Measurements from ENCODE around the gene EDNRA.

EDNRA gene

GRCh38 chr4:147532896-147533295 is 52.0 kb downstream of the EDNRA start:
- H4K8ac ChIP-seq (ENCODE audit: low read depth, low read length), result no peak overlapping the region
- H2BK120ac ChIP-seq (ENCODE audit: low read depth, low read length), result no peak overlapping the region
- H3K23ac ChIP-seq (ENCODE audit: low read depth, low read length, poor library complexity), result no peak overlapping the region
- no peaks in the 10 kb centered on the region for H3K36me3 ChIP-seq (replicated peaks in 1 of 2; ENCODE audit: control insufficient read depth in 2 of 2, insufficient read depth in 2 of 2, low read length in 2 of 2)
- H3K4me2 ChIP-seq (ENCODE audit: insufficient read depth, low read length, poor library complexity, severe bottlenecking), result no peak overlapping the region
- no peaks in the 10 kb centered on the region for H3K79me1 ChIP-seq (ENCODE audit: low read depth, low read length)
- H3K4me3 ChIP-seq (ENCODE audit: low read length in 2 of 2), result no peak overlapping the region
- H3K4me1 ChIP-seq (ENCODE audit: control insufficient read depth in 2 of 2, insufficient read depth in 1 of 2, low read depth in 1 of 2, low read length in 2 of 2), result no peaks in the 10 kb centered on the region
- no peak overlapping the region for H2BK5ac ChIP-seq (ENCODE audit: low read length)
- no peak overlapping the region for H2BK12ac ChIP-seq (ENCODE audit: low read length)
- no peak overlapping the region for H3K18ac ChIP-seq (ENCODE audit: low read length)
- no peak overlapping the region for H3K4ac ChIP-seq (ENCODE audit: low read length)
- H2BK15ac ChIP-seq (ENCODE audit: low read length), result no peak overlapping the region
- no peak overlapping the region for H3K27ac ChIP-seq (replicated peaks; ENCODE audit: low read length)
- H4K91ac ChIP-seq (ENCODE audit: low read depth, low read length, poor library complexity), result no peak overlapping the region
- H2AK5ac ChIP-seq (ENCODE audit: low read depth, low read length), result no peak overlapping the region
- H3K9me3 ChIP-seq (replicated peaks in 1 of 2; ENCODE audit: control insufficient read depth in 2 of 2, insufficient read depth in 1 of 2, low read depth in 1 of 2, low read length in 2 of 2), result no peaks in the 10 kb centered on the region
- no peaks in the 10 kb centered on the region for H3K27me3 ChIP-seq (ENCODE audit: control insufficient read depth in 3 of 3, insufficient read depth in 3 of 3, low read depth in 1 of 3, low read length in 3 of 3)
- no peak overlapping the region for H3K9ac ChIP-seq (ENCODE audit: low read depth, low read length, poor library complexity)
- DNase-seq (ENCODE audit: low spot score), result no peak
- H3K14ac ChIP-seq (ENCODE audit: low read length), result no peak overlapping the region
- H2AFZ ChIP-seq (ENCODE audit: low read length), result no peak overlapping the region
- no CpG with 5 or more reads among the region's 2 CpGs for WGBS, 2 donors (ENCODE audit: extremely low coverage in 2 of 2, insufficient read length in 2 of 2, insufficient replicate concordance in 1 of 2)

GRCh38 chr4:147533331-147533730 is 52.4 kb downstream of the EDNRA start:
- Histone ChIP-seq H3K9ac (ENCODE audit: low read depth, low read length, poor library complexity) (no peak overlapping the region), H2AK5ac (ENCODE audit: low read depth, low read length) (no peak overlapping the region), H3K4ac (ENCODE audit: low read length) (no peak overlapping the region), H2AFZ (ENCODE audit: low read length) (no peak overlapping the region), H3K36me3 (replicated peaks in 1 of 2; ENCODE audit: control insufficient read depth in 2 of 2, insufficient read depth in 2 of 2, low read length in 2 of 2) (no peaks in the 10 kb centered on the region), H3K4me2 (ENCODE audit: insufficient read depth, low read length, poor library complexity, severe bottlenecking) (no peak overlapping the region), H3K27ac (replicated peaks; ENCODE audit: low read length) (no peak overlapping the region), H3K14ac (ENCODE audit: low read length) (no peak overlapping the region), H2BK15ac (ENCODE audit: low read length) (no peak overlapping the region), H2BK120ac (ENCODE audit: low read depth, low read length) (no peak overlapping the region), H3K18ac (ENCODE audit: low read length) (no peak overlapping the region), H3K4me1 (ENCODE audit: control insufficient read depth in 2 of 2, insufficient read depth in 1 of 2, low read depth in 1 of 2, low read length in 2 of 2) (no peaks in the 10 kb centered on the region), H3K4me3 (ENCODE audit: low read length in 2 of 2) (no peak overlapping the region), H3K79me1 (ENCODE audit: low read depth, low read length) (no peaks in the 10 kb centered on the region), H3K9me3 (replicated peaks in 1 of 2; ENCODE audit: control insufficient read depth in 2 of 2, insufficient read depth in 1 of 2, low read depth in 1 of 2, low read length in 2 of 2) (no peaks in the 10 kb centered on the region), H3K27me3 (ENCODE audit: control insufficient read depth in 3 of 3, insufficient read depth in 3 of 3, low read depth in 1 of 3, low read length in 3 of 3) (no peaks in the 10 kb centered on the region), H4K8ac (ENCODE audit: low read depth, low read length) (no peak overlapping the region), H4K91ac (ENCODE audit: low read depth, low read length, poor library complexity) (no peak overlapping the region), H2BK5ac (ENCODE audit: low read length) (no peak overlapping the region), H3K23ac (ENCODE audit: low read depth, low read length, poor library complexity) (no peak overlapping the region), H2BK12ac (ENCODE audit: low read length) (no peak overlapping the region)
- no peak for DNase-seq (ENCODE audit: low spot score)
- no CpG with 5 or more reads among the region's 1 CpG for WGBS, 2 donors (ENCODE audit: extremely low coverage in 2 of 2, insufficient read length in 2 of 2, insufficient replicate concordance in 1 of 2)

GRCh38 chr4:147535124-147535523 is 54.2 kb downstream of the EDNRA start:
- H3K9me3 ChIP-seq (replicated peaks in 1 of 2; ENCODE audit: control insufficient read depth in 2 of 2, insufficient read depth in 1 of 2, low read depth in 1 of 2, low read length in 2 of 2), result no peaks in the 10 kb centered on the region
- H3K27ac ChIP-seq (replicated peaks; ENCODE audit: low read length), result no peak overlapping the region
- no peaks in the 10 kb centered on the region for H3K79me1 ChIP-seq (ENCODE audit: low read depth, low read length)
- no peak overlapping the region for H3K9ac ChIP-seq (ENCODE audit: low read depth, low read length, poor library complexity)
- H3K23ac ChIP-seq (ENCODE audit: low read depth, low read length, poor library complexity), result no peak overlapping the region
- no peak overlapping the region for H3K4me2 ChIP-seq (ENCODE audit: insufficient read depth, low read length, poor library complexity, severe bottlenecking)
- no peak overlapping the region for H2BK15ac ChIP-seq (ENCODE audit: low read length)
- H2BK12ac ChIP-seq (ENCODE audit: low read length), result no peak overlapping the region
- H2AFZ ChIP-seq (ENCODE audit: low read length), result no peak overlapping the region
- no peak overlapping the region for H3K4me3 ChIP-seq (ENCODE audit: low read length in 2 of 2)
- no peak overlapping the region for H2AK5ac ChIP-seq (ENCODE audit: low read depth, low read length)
- no peak for DNase-seq (ENCODE audit: low spot score)
- no peak overlapping the region for H4K8ac ChIP-seq (ENCODE audit: low read depth, low read length)
- no peaks in the 10 kb centered on the region for H3K27me3 ChIP-seq (ENCODE audit: control insufficient read depth in 3 of 3, insufficient read depth in 3 of 3, low read depth in 1 of 3, low read length in 3 of 3)
- no peak overlapping the region for H3K18ac ChIP-seq (ENCODE audit: low read length)
- no peak overlapping the region for H3K4ac ChIP-seq (ENCODE audit: low read length)
- no CpG with 5 or more reads among the region's 6 CpGs for WGBS, 2 donors (ENCODE audit: extremely low coverage in 2 of 2, insufficient read length in 2 of 2, insufficient replicate concordance in 1 of 2)
- H3K36me3 ChIP-seq (replicated peaks in 1 of 2; ENCODE audit: control insufficient read depth in 2 of 2, insufficient read depth in 2 of 2, low read length in 2 of 2), result no peaks in the 10 kb centered on the region
- H2BK5ac ChIP-seq (ENCODE audit: low read length), result no peak overlapping the region
- no peaks in the 10 kb centered on the region for H3K4me1 ChIP-seq (ENCODE audit: control insufficient read depth in 2 of 2, insufficient read depth in 1 of 2, low read depth in 1 of 2, low read length in 2 of 2)
- no peak overlapping the region for H4K91ac ChIP-seq (ENCODE audit: low read depth, low read length, poor library complexity)
- H2BK120ac ChIP-seq (ENCODE audit: low read depth, low read length), result no peak overlapping the region
- H3K14ac ChIP-seq (ENCODE audit: low read length), result no peak overlapping the region

- no peak overlapping the region for H4K91ac ChIP-seq (ENCODE audit: low read depth, low read length, poor library complexity)
- DNase-seq (ENCODE audit: low spot score), result no peak
- no peak overlapping the region for H2BK12ac ChIP-seq (ENCODE audit: low read length)
- no peak overlapping the region for H4K8ac ChIP-seq (ENCODE audit: low read depth, low read length)
- H3K23ac ChIP-seq (ENCODE audit: low read depth, low read length, poor library complexity), result no peak overlapping the region
- no peaks in the 10 kb centered on the region for H3K27me3 ChIP-seq (ENCODE audit: control insufficient read depth in 3 of 3, insufficient read depth in 3 of 3, low read depth in 1 of 3, low read length in 3 of 3)
- H3K4me2 ChIP-seq (ENCODE audit: insufficient read depth, low read length, poor library complexity, severe bottlenecking), result no peak overlapping the region
- no peak overlapping the region for H3K18ac ChIP-seq (ENCODE audit: low read length)
- no peak overlapping the region for H3K9ac ChIP-seq (ENCODE audit: low read depth, low read length, poor library complexity)
- H2BK15ac ChIP-seq (ENCODE audit: low read length), result no peak overlapping the region
- no peaks in the 10 kb centered on the region for H3K9me3 ChIP-seq (replicated peaks in 1 of 2; ENCODE audit: control insufficient read depth in 2 of 2, insufficient read depth in 1 of 2, low read depth in 1 of 2, low read length in 2 of 2)
- no peaks in the 10 kb centered on the region for H3K79me1 ChIP-seq (ENCODE audit: low read depth, low read length)
- no peak overlapping the region for H2BK120ac ChIP-seq (ENCODE audit: low read depth, low read length)
- no CpG with 5 or more reads among the region's 3 CpGs for WGBS, 2 donors (ENCODE audit: extremely low coverage in 2 of 2, insufficient read length in 2 of 2, insufficient replicate concordance in 1 of 2)
- no peak overlapping the region for H2AFZ ChIP-seq (ENCODE audit: low read length)
- no peak overlapping the region for H2BK5ac ChIP-seq (ENCODE audit: low read length)
- no peak overlapping the region for H3K4ac ChIP-seq (ENCODE audit: low read length)
- H3K27ac ChIP-seq (replicated peaks; ENCODE audit: low read length), result no peak overlapping the region
- H3K4me1 ChIP-seq (ENCODE audit: control insufficient read depth in 2 of 2, insufficient read depth in 1 of 2, low read depth in 1 of 2, low read length in 2 of 2), result no peaks in the 10 kb centered on the region
- no peaks in the 10 kb centered on the region for H3K36me3 ChIP-seq (replicated peaks in 1 of 2; ENCODE audit: control insufficient read depth in 2 of 2, insufficient read depth in 2 of 2, low read length in 2 of 2)
- H3K4me3 ChIP-seq (ENCODE audit: low read length in 2 of 2), result no peak overlapping the region
- no peak overlapping the region for H3K14ac ChIP-seq (ENCODE audit: low read length)
- no peak overlapping the region for H2AK5ac ChIP-seq (ENCODE audit: low read depth, low read length)
Observed at GRCh38 chr4:147538711-147539110, 57.8 kb downstream of the EDNRA start.
